GM12878 (cell line): ENCODE measurements around the gene PAFAH2.

Experiments
- MEF2A ChIP-seq: IDR thresholded peaks from 2 replicates; pipeline ENCODE4 v1.6.1; 2011; ENCODE audit warnings: low read depth, mild to moderate bottlenecking, low read length, moderate library complexity; ENCODE audit not compliant: insufficient read depth
- POLR2A ChIP-seq: IDR thresholded peaks from 2 replicates; pipeline ENCODE4 v1.6.1; 2011; ENCODE audit warnings: low read depth, mild to moderate bottlenecking, low read length
- POLR2AphosphoS5 ChIP-seq: IDR thresholded peaks from 2 replicates; pipeline ENCODE4 v1.6.1; 2011; ENCODE audit warnings: mild to moderate bottlenecking, low read length, inconsistent platforms
- RCOR1 ChIP-seq: conservative IDR thresholded peaks from 2 replicates; pipeline ENCODE4 v1.6.1; 2012; ENCODE audit warnings: low read depth, low read length, improper control_type of control experiment
- TCF12 ChIP-seq: IDR thresholded peaks from 2 replicates; pipeline ENCODE4 v1.6.1; 2011; ENCODE audit warnings: low read depth, mild to moderate bottlenecking, low read length

- TF ChIP-seq TCF12 (no peak), POLR2A (no peak), POLR2AphosphoS5 (no peak), MEF2A (no peak), RCOR1 (no peak)
These were observed 33.9 kb upstream of the PAFAH2 start for GRCh38 chr1:26031611-26032220.
